H4 (cell line): ENCODE results near the gene ENPP3. TPM values are rescaled to one million over a fixed set of nuclear protein-coding genes. Genes with fewer than 3 reads are reported as not detected.

Experiments
- DNase-seq: peaks from one replicate; pipeline ENCODE4 v3.0.0-alpha.2; 2015; ENCODE audit warnings: low spot score
- total RNA-seq: library from RNA; depleted of rRNA; stranded (reverse); fragments of >200 nt; shearing (Covaris generic); gene quantifications from 2 replicates; pipeline ENCODE4 v1.2.3, GENCODE V29; 2014

The ENPP3 gene
- total RNA-seq, 1 experiment from 2014 or later: not detected

DNA sequence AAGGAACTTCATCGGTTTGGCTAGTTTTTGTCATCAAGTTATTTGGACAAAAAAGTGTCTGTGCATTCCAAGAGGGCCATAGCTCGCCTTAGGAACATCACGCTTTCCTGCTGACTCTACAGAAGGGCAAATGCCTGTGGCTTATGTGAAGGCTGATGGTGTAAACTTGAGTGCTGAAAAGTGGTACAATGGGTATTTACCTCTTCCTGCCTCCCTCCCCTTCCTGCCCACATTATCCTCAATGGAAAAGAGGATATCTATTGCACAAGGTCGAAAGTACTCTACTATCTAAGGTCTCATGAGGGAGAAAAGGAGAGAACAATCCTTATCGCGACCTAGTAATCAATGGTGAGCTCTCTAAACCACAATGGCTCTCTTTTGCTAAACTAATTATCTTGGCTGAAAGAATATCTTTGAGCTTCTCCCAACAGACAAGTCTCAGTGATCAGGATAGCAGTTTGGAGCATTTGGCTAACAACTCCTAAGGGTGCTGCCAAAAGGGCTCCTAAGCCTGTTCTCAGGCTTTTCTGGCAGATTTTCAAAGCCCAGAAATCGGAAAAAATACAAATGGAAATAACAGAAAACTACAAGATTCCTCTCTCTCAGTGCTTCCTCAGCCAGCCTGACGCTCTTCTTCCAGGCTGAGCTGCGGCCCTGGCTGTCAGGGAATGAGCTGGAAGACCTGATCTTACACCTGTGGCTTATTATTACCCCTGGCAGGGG lies 128.1 kb downstream of the ENPP3 start:
- peak; percentile 72 for DNase-seq

DNA sequence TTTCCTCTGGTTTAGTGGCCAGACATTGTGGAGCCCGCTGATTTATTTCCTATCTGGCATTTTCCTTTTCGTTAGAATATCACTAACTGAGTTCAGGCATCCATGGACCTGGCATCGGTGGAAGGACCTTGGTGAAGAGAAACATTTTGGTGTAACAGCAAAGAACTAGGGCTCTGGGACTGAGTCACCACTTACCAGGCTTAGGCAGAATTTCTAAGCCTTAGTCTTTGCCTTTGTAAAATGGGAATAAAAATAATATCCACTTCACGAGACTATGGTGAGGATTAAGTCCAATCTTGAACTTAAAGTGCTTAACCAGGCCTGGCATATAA lies 128.7 kb downstream of the ENPP3 start:
- DNase-seq: no peak

DNA sequence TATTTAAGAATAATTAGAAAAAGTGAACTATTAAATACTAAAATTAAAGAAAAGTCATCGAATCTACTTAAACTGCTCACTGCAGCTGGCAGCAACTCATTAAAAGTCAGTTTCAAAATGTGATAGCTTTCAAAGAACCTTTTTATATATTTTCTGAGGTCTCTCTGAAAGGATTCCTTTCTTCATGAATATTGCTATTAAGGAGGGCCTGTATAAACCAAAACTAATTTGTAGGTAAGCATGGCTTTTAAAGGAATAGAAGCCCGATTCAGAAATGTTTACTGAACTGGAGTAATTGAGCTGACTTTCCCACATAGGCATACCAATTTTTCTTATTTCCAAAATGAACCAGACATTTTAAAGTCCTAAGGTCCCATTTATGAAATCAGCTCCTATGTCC lies 129.5 kb downstream of the ENPP3 start:
- no peak for DNase-seq

- no peak for DNase-seq
These were observed 131.9 kb downstream of the ENPP3 start for GRCh38 chr6:131768964-131769363.

- no peak for DNase-seq
These were observed 132.5 kb downstream of the ENPP3 start for GRCh38 chr6:131769385-131770141.

GRCh38 chr6:131770776-131771175 lies 133.7 kb downstream of the ENPP3 start:
- DNase-seq: no peak

DNA sequence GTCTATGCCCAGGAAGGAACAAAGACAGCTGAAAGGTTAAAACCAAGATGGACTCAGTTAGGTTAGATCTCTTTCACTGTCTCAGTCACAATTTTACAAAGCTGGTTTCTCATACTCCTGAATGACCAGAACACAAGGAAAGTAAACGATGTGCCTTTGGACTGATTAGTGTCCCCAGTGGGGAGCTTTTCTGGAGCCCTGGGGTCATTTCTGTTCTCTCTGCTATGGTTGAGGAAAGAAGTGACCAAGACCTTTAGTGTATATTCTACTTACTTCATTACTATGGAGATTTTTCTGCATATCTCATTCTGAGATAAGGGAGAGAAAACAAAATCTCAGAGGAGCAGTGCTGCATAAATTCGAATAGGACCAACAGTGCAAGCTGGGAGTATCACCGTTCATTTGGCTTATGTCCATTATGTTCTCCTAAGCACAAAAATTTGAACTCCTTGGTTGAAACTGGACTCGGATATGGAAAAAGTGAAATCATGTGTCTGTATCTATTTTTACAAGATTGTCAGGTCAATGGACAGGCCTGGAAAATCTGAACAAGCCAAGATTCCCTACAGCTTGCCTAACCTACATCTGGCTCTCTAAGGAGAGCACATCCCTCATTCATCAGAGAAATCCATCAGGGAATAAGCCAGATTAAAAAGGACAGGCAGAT lies 136.3 kb downstream of the ENPP3 start:
- DNase-seq: no peak

DNA sequence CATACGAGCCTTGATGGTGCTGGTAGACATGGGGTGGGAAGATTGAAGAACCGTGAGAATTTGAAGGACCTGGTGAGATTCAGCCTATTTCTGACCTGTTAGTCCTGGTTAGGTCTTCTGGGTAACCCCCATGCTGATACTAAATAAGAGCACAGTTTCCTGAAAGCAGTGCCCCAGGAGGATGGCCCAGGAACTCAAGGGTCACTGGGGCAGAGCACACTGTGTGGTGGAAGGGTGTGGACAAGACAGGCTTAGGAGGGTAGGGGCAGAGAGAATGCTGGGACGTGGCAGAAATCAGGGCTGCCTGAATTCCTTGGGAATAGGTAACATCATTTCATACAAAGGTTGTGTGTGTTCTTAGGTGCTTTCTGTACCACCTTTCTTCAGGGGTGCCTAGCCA lies 138.8 kb downstream of the ENPP3 start:
- DNase-seq: no peak

DNA sequence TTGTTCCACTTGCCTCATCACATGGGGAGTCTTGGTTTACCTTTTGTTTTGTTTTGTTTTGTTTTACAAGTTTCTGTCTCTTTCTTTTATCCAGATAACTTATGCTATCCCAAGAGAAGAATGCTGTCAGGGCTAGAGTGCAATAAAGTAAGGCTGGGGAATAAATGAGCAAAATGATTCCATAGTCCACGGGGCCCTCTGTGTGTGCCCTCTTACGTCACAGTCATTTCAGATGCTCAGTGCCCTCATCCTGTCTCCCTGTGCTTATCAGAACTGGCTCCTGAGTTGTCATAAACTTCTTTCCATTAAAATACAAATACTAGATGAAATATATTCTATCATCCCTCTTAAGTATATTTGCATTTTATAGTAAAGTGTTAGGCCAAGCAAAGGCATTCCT lies 139.9 kb downstream of the ENPP3 start:
- DNase-seq: no peak

GRCh38 chr6:131778169-131778568 lies 141.1 kb downstream of the ENPP3 start:
- DNase-seq: no peak

DNA sequence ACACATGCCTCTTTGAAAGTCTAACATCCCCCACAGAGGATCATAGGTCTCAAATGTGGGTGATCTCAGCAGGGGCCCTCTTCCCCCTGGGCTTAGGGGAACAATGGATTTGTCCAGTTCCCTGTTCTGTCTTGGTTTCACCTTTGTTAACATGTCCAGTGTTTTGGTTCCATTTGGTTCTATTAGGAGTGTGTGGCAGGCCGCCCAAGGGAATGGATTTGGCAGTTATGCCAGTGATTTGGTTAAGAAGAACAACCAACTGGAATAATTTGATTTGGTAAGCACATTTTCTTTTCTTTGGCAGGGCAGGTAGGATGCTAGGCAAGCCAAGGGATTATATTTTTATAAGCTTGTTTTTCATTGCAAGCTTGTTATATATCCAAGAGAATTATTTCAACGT lies 142.2 kb downstream of the ENPP3 start:
- no peak for DNase-seq

GRCh38 chr6:131780600-131780999 lies 143.5 kb downstream of the ENPP3 start:
- DNase-seq: no peak

GRCh38 chr6:131781687-131782086 lies 144.6 kb downstream of the ENPP3 start:
- DNase-seq: no peak

DNA sequence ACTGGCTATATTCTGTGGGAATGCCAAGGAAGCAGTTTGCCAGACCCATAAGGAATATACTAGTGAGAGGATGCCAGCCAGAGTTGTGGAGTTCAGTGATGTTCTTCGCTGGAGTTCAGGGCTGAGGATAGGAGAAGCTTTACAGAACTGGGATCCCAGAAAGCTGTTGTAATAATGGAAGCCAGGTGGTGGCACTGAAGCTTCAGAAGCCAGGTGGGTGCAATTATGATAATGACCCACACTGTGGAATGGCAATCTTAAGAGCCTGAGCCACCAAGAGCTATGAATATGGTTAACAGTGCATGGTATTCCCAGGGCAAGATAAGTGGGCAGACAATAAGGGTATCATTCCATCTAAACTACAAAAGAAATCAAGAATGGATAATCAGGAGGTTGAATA lies 145.7 kb downstream of the ENPP3 start:
- no peak for DNase-seq

- DNase-seq: no peak
These were observed 147.5 kb downstream of the ENPP3 start for GRCh38 chr6:131784561-131784960.

DNA sequence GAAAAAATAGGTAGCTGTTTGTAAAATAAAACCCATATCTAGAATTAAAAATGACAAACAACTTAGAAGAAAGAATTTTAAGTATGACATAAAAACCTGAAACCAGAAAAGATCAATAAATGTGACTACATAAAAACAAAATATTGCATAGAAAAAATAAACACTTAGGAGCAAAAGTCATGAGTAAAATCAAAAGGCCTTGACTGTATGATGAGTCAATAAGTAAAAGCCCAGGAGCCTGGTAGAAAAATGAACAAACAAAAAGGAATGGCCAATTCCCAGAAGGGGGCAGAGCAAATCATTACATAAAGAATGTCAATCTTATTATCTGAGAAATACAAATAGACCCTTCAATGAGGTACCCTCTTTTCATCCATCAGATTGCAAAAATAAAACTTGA lies 150.0 kb downstream of the ENPP3 start:
- DNase-seq: no peak

DNA sequence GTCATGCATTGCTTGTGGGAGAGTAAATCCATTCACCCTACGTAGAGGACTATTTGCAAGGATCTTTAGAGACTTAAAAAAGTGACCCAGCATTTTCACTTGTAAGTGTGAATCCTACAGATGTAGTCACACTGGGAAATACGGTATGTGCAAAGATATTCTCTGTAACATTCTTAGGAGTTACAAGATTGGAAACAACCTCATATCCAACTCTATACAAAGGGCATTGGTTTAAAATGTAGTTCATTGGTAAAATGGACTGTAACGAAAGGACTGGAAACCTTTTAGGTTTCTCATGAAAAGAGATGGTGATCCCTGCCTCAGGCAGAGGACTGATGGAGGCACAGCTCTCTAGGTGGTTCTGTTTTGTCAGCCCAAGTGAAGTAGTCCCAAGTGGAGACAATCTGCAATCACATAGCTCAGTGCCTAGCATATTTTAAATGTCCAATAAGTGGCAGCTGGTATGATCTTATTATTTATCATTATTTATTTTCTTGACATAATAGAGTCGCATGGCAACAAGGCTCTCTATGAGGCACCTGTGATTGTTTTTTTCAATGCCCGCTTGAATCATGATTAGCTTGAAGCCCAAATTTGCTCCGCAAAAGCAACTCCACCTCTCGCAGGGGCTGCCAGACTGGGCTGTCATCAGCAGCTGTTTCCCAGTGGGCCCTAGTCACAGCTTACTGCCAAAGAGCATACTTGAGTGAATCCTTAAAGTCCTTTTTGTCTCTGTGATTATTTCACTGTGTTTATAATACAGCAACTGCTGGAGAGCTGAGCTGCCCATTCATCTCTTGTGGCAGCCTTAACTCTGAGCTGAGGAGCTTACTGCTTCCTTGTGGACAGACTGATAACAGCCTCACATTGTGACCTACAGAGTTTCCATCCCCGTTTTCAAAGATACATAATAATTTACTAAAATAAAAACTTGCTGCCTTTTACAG lies 150.9 kb downstream of the ENPP3 start:
- DNase-seq: no peak

DNA sequence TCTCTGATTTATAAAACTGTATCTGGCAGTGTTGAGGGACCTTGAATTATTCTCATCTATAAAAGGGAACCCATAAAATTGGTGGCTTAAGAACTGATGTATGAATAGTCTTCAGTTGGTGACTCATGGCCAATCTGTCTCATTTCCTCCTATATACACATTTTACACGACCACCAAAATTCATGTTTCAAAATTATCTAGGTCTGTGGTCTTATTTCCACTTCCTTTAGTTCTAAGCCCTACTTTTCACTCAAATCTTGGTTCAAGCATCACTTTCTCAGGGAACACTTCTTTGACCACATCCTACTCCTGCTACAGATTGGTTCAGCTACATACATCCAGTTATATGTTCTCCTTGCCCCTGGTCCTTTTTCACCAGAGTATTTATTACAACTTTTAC lies 152.1 kb downstream of the ENPP3 start:
- DNase-seq: no peak

GRCh38 chr6:131791476-131791875 lies 154.4 kb downstream of the ENPP3 start:
- DNase-seq: no peak

GRCh38 chr6:131792091-131792496 lies 155.0 kb downstream of the ENPP3 start:
- peak; percentile 44 for DNase-seq

GRCh38 chr6:131795366-131795765 lies 158.3 kb downstream of the ENPP3 start:
- no peak for DNase-seq
